D721Med (cell line): ENCODE results near the gene PCNX4.

Source experiments
- DNase-seq: peaks from one replicate; pipeline ENCODE4 v3.0.0; 2011; ENCODE audit warnings: low spot score; ENCODE audit not compliant: insufficient read length
- FAIRE-seq: peaks from 2 replicates; lab custom pipeline; 2011; peaks lifted over from hg19 to GRCh38; lab: Jason Lieb, UNC
- TF ChIP-seq, protein P1 (sequence below): IDR thresholded peaks from 2 replicates; pipeline ENCODE4 v1.5.1; 2012; ENCODE audit warnings: mild to moderate bottlenecking, control low read depth; ENCODE audit not compliant: insufficient read depth; ENCODE audit errors: missing control alignments

Gene PCNX4

DNA sequence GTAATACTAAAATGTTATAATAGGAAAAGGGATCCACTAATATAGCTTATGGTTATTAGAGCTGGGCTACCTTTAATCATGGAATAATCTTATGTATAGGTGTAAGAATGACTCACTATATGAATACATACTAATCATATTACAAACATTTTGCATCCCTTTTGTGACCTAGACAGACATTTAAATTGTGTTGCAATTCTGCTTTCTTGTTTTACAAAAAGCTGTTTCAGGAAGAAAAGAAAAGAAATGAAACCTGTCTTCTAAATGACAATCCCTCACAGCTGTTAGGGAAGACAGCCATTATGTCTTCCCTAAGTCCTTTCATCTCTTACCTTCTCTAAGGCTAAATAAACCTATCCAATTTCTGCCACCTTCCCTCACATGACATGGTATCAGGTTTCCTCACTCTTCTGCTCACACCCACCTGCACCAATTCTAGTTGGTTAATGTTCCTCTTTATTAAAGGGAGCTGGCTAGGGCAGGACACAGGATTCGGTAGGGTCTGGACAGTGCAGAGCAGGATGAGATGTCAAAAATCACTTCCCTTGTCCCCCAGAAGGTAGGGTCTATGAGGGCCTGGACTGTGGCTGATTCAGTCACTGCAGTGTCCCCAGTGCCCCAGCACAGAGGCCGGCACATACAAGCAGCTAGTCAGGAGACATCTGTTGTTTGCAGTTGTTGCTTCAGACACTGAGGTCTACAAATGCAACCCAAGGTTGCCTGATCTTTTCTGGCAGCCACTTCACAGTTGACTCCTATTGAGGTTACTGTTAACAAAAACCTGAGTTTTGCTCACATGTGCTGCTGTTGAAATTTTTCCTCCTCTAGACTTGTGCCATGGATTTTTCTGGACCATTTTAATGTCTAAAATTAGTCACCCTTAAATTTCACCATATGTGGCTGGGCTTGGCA lies 69.7 kb downstream of the PCNX4 start:
- TF ChIP-seq, protein P1, sequence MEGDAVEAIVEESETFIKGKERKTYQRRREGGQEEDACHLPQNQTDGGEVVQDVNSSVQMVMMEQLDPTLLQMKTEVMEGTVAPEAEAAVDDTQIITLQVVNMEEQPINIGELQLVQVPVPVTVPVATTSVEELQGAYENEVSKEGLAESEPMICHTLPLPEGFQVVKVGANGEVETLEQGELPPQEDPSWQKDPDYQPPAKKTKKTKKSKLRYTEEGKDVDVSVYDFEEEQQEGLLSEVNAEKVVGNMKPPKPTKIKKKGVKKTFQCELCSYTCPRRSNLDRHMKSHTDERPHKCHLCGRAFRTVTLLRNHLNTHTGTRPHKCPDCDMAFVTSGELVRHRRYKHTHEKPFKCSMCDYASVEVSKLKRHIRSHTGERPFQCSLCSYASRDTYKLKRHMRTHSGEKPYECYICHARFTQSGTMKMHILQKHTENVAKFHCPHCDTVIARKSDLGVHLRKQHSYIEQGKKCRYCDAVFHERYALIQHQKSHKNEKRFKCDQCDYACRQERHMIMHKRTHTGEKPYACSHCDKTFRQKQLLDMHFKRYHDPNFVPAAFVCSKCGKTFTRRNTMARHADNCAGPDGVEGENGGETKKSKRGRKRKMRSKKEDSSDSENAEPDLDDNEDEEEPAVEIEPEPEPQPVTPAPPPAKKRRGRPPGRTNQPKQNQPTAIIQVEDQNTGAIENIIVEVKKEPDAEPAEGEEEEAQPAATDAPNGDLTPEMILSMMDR: no peak
- DNase-seq: no peak
- FAIRE-seq: no peak

GRCh38 chr14:60163693-60164092 lies 72.0 kb downstream of the PCNX4 start:
- FAIRE-seq (no peak), DNase-seq (no peak)
- TF ChIP-seq, protein P1: no peak

- TF ChIP-seq, protein P1: no peak
- FAIRE-seq: no peak
- no peak for DNase-seq
These were observed 72.6 kb downstream of the PCNX4 start for GRCh38 chr14:60164404-60164711.

GRCh38 chr14:60164712-60165546 lies 73.2 kb downstream of the PCNX4 start, which contains the start of gene DHRS7:
DHRS7 (minus strand) TSS chr14:60165398; CDS start chr14:60165309, 89 bp downstream.
- FAIRE-seq: peak; percentile 25
- TF ChIP-seq, protein P1: peak; percentile 43
- peak; percentile 55 for DNase-seq

GRCh38 chr14:60165547-60165876 lies 73.8 kb downstream of the PCNX4 start:
- FAIRE-seq (no peak), DNase-seq (no peak)
- TF ChIP-seq, protein P1: no peak

DNA sequence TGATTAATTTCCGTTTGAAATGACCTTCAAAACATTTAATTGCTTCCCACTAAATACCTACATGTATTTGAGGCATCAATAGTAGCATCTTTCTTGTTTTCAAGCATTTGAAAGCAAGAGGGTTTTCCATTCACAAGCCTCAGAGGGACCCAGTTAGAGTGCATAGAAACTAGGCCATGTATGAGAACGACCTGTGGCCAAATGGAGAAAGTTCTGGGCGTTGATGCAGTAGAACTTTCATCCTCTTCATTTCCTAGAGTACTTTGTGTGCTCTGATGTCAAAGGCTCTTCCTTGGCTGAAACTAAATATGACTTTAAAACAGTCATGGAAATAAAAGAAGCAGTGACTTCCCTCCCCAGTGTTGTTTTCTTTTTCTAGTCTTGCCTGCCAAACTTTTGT lies 74.4 kb downstream of the PCNX4 start:
- FAIRE-seq: no peak
- TF ChIP-seq, protein P1: no peak
- no peak for DNase-seq
